Mammary epithelial cell (primary cell): ENCODE data around the gene RPL41.

Experiments
- EZH2 ChIP-seq: IDR thresholded peaks from 2 replicates; pipeline ENCODE4 v1.6.1; 2012; ENCODE audit warnings: low read length, inconsistent platforms, borderline replicate concordance
- TF ChIP-seq, protein P1 (sequence below), 2 donors: IDR thresholded peaks in 1 of 2; conservative IDR thresholded peaks in 1 of 2; 2 replicates each; pipeline ENCODE4 v1.5.1; 2011 to 2012; ENCODE audit warnings: inconsistent platforms in 2 of 2, low read length in 2 of 2, mild to moderate bottlenecking in 2 of 2, control low read depth in 1 of 2, low read depth in 1 of 2; ENCODE audit not compliant: insufficient read depth in 1 of 2; ENCODE audit errors: extremely low read depth in 1 of 2

DNA sequence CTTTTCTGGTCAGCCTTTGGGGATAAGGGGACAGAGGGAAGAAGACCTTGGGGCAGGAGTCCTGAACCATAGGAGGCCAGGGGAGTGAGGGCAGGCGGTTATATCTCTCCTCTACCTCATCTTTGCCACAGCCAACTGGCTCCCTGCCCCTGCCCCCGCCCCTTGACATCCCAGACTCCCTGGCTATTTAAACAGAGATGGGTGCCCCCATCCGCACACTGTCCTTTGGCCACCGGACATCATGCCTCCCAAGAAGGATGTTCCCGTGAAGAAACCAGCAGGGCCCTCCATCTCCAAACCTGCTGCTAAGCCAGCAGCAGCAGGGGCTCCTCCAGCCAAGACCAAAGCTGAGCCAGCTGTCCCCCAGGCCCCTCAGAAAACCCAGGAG, 37.2 kb downstream of the RPL41 start:
- TF ChIP-seq, protein P1, sequence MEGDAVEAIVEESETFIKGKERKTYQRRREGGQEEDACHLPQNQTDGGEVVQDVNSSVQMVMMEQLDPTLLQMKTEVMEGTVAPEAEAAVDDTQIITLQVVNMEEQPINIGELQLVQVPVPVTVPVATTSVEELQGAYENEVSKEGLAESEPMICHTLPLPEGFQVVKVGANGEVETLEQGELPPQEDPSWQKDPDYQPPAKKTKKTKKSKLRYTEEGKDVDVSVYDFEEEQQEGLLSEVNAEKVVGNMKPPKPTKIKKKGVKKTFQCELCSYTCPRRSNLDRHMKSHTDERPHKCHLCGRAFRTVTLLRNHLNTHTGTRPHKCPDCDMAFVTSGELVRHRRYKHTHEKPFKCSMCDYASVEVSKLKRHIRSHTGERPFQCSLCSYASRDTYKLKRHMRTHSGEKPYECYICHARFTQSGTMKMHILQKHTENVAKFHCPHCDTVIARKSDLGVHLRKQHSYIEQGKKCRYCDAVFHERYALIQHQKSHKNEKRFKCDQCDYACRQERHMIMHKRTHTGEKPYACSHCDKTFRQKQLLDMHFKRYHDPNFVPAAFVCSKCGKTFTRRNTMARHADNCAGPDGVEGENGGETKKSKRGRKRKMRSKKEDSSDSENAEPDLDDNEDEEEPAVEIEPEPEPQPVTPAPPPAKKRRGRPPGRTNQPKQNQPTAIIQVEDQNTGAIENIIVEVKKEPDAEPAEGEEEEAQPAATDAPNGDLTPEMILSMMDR (conservative IDR thresholded peaks at IDR 0.05 in 1 of 2, IDR thresholded peaks at IDR 0.05 in 1 of 2; ENCODE audit: extremely low read depth in 1 of 2, insufficient read depth in 1 of 2, low read depth in 1 of 2, low read length in 2 of 2), result no peak
- TF ChIP-seq EZH2, result no peak
